A549 (cell line): ENCODE data around the gene MTF1.

Source experiments
- BCL3 ChIP-seq: fragments of >200 bp; sonication (Bioruptor Twin); formaldehyde crosslinking; IDR thresholded peaks from 3 replicates; pipeline ENCODE4 v1.6.1; 2016
- CHD2 ChIP-seq: fragments of 150-350 bp; IDR thresholded peaks from 2 replicates; pipeline ENCODE4 v1.6.1; 2014; ENCODE audit warnings: low read length; ENCODE audit not compliant: partially characterized antibody
- CTCF ChIP-seq: fragments of >200 bp; sonication (Bioruptor Twin); formaldehyde crosslinking; IDR thresholded peaks from 3 replicates; pipeline ENCODE4 v1.5.1; 2016
- HMGXB4 ChIP-seq: fragments of 250-450 bp; sonication (Bioruptor Pico); IDR thresholded peaks from 2 replicates; pipeline ENCODE4 v1.5.0; 2021; ENCODE audit warnings: mild to moderate bottlenecking, moderate library complexity, borderline replicate concordance
- PBX3 ChIP-seq: IDR thresholded peaks from 2 replicates; pipeline ENCODE4 v1.6.1; 2012
- POLR2AphosphoS2 ChIP-seq: conservative IDR thresholded peaks from 2 replicates; pipeline ENCODE4 v1.6.1; 2012; ENCODE audit warnings: low read length, improper control_type of control experiment, inconsistent platforms
- TP53 ChIP-seq: fragments of 250-450 bp; sonication (Bioruptor Pico); IDR thresholded peaks from 2 replicates; pipeline ENCODE4 v1.5.0; 2021; ENCODE audit warnings: mild to moderate bottlenecking, moderate library complexity

GRCh38 chr1:37821481-37821880 is 37.9 kb downstream of the MTF1 start:
- TF ChIP-seq CTCF (no peak), CHD2 (no peak), HMGXB4 (CRISPR knock-in tag) (no peak), PBX3 (no peak), POLR2AphosphoS2 (no peak), TP53 (CRISPR knock-in tag) (no peak), BCL3 (no peak)
